ENCODE measurements around the gene JPH4. TPM values are rescaled to one million over a fixed set of nuclear protein-coding genes. Genes with fewer than 3 reads are reported as not detected.

Gene JPH4
- total RNA-seq, 1 experiment from 2014 or later: 0.15 TPM

- TF ChIP-seq CEBPB (IDR thresholded peaks at IDR 0.05; ENCODE audit: low read depth) (no peak), JUND (IDR thresholded peaks at IDR 0.05) (no peak), SRF (IDR thresholded peaks at IDR 0.05; ENCODE audit: low read depth) (no peak), YY1 (IDR thresholded peaks at IDR 0.05; ENCODE audit: extremely low read depth, insufficient replicate concordance, low read depth, low read length) (no peak)
Measured at GRCh38 chr14:23605931-23606585, 27.5 kb upstream of the JPH4 start (continued).

GRCh38 chr14:23604675-23605170, 26.1 kb upstream of the JPH4 start:
- POLR2A ChIA-PET: no interaction called here
- no peak for TF ChIP-seq JUND (IDR thresholded peaks at IDR 0.05)
- TF ChIP-seq CBX3 (IDR thresholded peaks at IDR 0.05; ENCODE audit: low read depth): no peak
- no peak for TF ChIP-seq ATF3 (IDR thresholded peaks at IDR 0.05)
- no peak for TF ChIP-seq TCF7L2 (IDR thresholded peaks at IDR 0.05; ENCODE audit: borderline replicate concordance, extremely low read depth, insufficient read depth, insufficient read length)
- TF ChIP-seq CTCF (IDR thresholded peaks at IDR 0.05 in 2 of 3, conservative IDR thresholded peaks at IDR 0.05 in 1 of 3; ENCODE audit: borderline replicate concordance in 1 of 3, insufficient read depth in 1 of 3, low read depth in 2 of 3, low read length in 2 of 3): no peak
- no peak for TF ChIP-seq EZH2 (IDR thresholded peaks at IDR 0.05)
- TF ChIP-seq CEBPB (IDR thresholded peaks at IDR 0.05; ENCODE audit: low read depth): no peak
- no peak for TF ChIP-seq SRF (IDR thresholded peaks at IDR 0.05; ENCODE audit: low read depth)
- TF ChIP-seq YY1 (IDR thresholded peaks at IDR 0.05; ENCODE audit: extremely low read depth, insufficient replicate concordance, low read depth, low read length): no peak
- TF ChIP-seq SIN3A (IDR thresholded peaks at IDR 0.05; ENCODE audit: low read depth): no peak
- TF ChIP-seq FOSL1 (IDR thresholded peaks at IDR 0.05; ENCODE audit: low read depth): no peak
- TF ChIP-seq REST (IDR thresholded peaks at IDR 0.05; ENCODE audit: low read depth): no peak
- TF ChIP-seq ZNF274 (IDR thresholded peaks at IDR 0.05; ENCODE audit: low read depth, low read length): no peak
- no peak for TF ChIP-seq RAD21 (IDR thresholded peaks at IDR 0.05; ENCODE audit: low read depth)
- no peak for TF ChIP-seq ELF1 (IDR thresholded peaks at IDR 0.05; ENCODE audit: borderline replicate concordance, low read depth)
- TF ChIP-seq EGR1 (IDR thresholded peaks at IDR 0.05; ENCODE audit: low read depth): no peak
- no peak for TF ChIP-seq POLR2AphosphoS5 (IDR thresholded peaks at IDR 0.05; ENCODE audit: low read depth, low read length)
- ATAC-seq: no peak
- RAD21 ChIA-PET (ENCODE audit: low non-redundant PET in 1 of 2, low total read pairs in 2 of 2, uncharacterized antibody in 2 of 2, unreplicated experiment in 2 of 2): no interaction called here
- BruUV-seq (replicated peaks): no TSS peak
- intact Hi-C loops (cut with micrococcal nuclease): no loop called here
- no peaks in the 10 kb centered on the region for H3K36me3 ChIP-seq (ENCODE audit: control insufficient read depth in 1 of 2, insufficient read depth in 2 of 2, low read length in 2 of 2)
- CTCF ChIA-PET: no interaction called here
- no peak overlapping the region for H3K9ac ChIP-seq (ENCODE audit: low read length)
- no peak overlapping the region for H3K27ac ChIP-seq (ENCODE audit: low read depth, low read length)
- no peaks in the 10 kb centered on the region for H3K79me2 ChIP-seq (ENCODE audit: insufficient read depth, low read length)
- no peak overlapping the region for H3K4me2 ChIP-seq (ENCODE audit: low read length)
- no peaks in the 10 kb centered on the region for H3K9me2 ChIP-seq (ENCODE audit: insufficient read depth)
- H3K4me1 ChIP-seq (ENCODE audit: control insufficient read depth in 1 of 2, insufficient read depth in 2 of 2, low read length in 2 of 2): peaks cover 0 to 6% of the 10 kb centered on the region in 2 experiments; a peak in 1 of 4 replicates
- no peaks in the 10 kb centered on the region for H4K20me1 ChIP-seq (ENCODE audit: insufficient read depth)
- DNase-seq (ENCODE audit: low read depth, low spot score): no peak
- H2AFZ ChIP-seq (ENCODE audit: low read depth, low read length, poor library complexity, severe bottlenecking): no peak overlapping the region
- no peaks in the 10 kb centered on the region for H3K27me3 ChIP-seq (ENCODE audit: insufficient read depth, low read length)
- no peaks in the 10 kb centered on the region for H3K9me3 ChIP-seq (ENCODE audit: control insufficient read depth in 1 of 2, insufficient read depth in 1 of 2, low read depth in 1 of 2, low read length in 2 of 2)
- H3K4me3 ChIP-seq (replicated peaks in 1 of 2; ENCODE audit: low read depth in 1 of 2, low read length in 2 of 2): no peak overlapping the region
